Psoas muscle (tissue), 8 donors: ENCODE results near the gene GOLGB1. TPM values are rescaled to one million over a fixed set of nuclear protein-coding genes. Genes with fewer than 3 reads are reported as not detected.

ENCODE experiments used
- ATAC-seq, 4 donors: fragments of 200-7000 bp; cut with Tn5 transposase; one replicate each; pipeline ENCODE4 v1.9.1; 2020; ENCODE audit warnings: moderate library complexity in 3 of 4, mild to moderate bottlenecking in 2 of 4
- DNase-seq, 2 donors: peaks; one replicate each; pipeline ENCODE4 v3.0.0-alpha.2; 2020
- H3K27ac ChIP-seq: fragments of 200-600 bp; one replicate; pipeline ENCODE4 v1.8.0; 2022
- H3K27me3 ChIP-seq, 3 donors: fragments of 200-600 bp in 1 of 3; one replicate each; pipeline versions ENCODE4 v1.6.1 to v1.8.0; 2013 to 2022; ENCODE audit warnings: low read length in 2 of 3, mild to moderate bottlenecking in 2 of 3, moderate library complexity in 1 of 3; ENCODE audit not compliant: insufficient read depth in 3 of 3
- H3K36me3 ChIP-seq, 2 donors: fragments of 200-600 bp in 1 of 2; one replicate each; pipeline versions ENCODE4 v1.6.1 to v1.8.0; 2013 to 2022; ENCODE audit warnings: low read depth in 1 of 2, mild to moderate bottlenecking in 1 of 2, moderate library complexity in 1 of 2; ENCODE audit not compliant: insufficient read depth in 1 of 2
- H3K4me1 ChIP-seq: fragments of 200-600 bp; one replicate; pipeline ENCODE4 v1.8.0; 2022
- H3K4me3 ChIP-seq: fragments of 200-600 bp; one replicate; pipeline ENCODE4 v1.8.0; 2022; ENCODE audit warnings: mild to moderate bottlenecking
- H3K9me3 ChIP-seq: fragments of 200-600 bp; one replicate; pipeline ENCODE4 v1.8.0; 2022
- WGBS, 3 donors: extraction: QIAGEN DNeasy Blood & Tissue Kit; methylation state at CpG; one replicate each; pipeline versions ENCODE4 v1.1.6 to v1.1.7; 2013; 5-methylcytosine and 5-hydroxymethylcytosine counted together
- intact Hi-C, 2 donors: fragments of 100-400 bp; cut with DNase I; formaldehyde crosslinking; loops; one replicate each; pipeline versions ENCODE4 v1.11.0 to v1.14.2; 2022
- polyA plus RNA-seq, 3 donors: library from polyadenylated mRNA; stranded (reverse); fragments of 200-250 nt; gene quantifications; one replicate each; pipeline ENCODE4 v1.2.3, GENCODE V29; 2013
- total RNA-seq, 4 donors: library from RNA; stranded (reverse); fragmentation: NEBNext Ultra II Directional in 2 of 4; extraction: Animal tissue kit (Norgen Biotek cat#: 25700) in 2 of 4; gene quantifications; one replicate each; pipeline versions ENCODE4 v1.2.1 to v1.2.4, GENCODE V29; 2021 to 2023
- TF ChIP-seq, protein P1 (sequence below): fragments of 200-600 bp; IDR thresholded peaks from one replicate; pipeline ENCODE4 v1.8.0; 2022; ENCODE audit warnings: antibody characterized with exemption
- donor health status: healthy with polysubstance abuse.
- donor health status: DM: no; HTN: no; CAD: no; lungs with moderate emphysema.
- donor health status: Bipolar disorder and iron deficiency.
- donor health status: healthy.
- donor health status: DM: yes; HTN: yes; CAD: no.
- donor health status: DM: no; HTN: no; CAD: no.
- donor health status: DM: no; HTN: no; CAD: no.
- donor health status: DM: yes; HTN: yes; CAD: no.

GOLGB1 gene
- total and polyA plus RNA-seq, 7 donors = 7.5 to 30.7 (median 20.6) TPM

DNA sequence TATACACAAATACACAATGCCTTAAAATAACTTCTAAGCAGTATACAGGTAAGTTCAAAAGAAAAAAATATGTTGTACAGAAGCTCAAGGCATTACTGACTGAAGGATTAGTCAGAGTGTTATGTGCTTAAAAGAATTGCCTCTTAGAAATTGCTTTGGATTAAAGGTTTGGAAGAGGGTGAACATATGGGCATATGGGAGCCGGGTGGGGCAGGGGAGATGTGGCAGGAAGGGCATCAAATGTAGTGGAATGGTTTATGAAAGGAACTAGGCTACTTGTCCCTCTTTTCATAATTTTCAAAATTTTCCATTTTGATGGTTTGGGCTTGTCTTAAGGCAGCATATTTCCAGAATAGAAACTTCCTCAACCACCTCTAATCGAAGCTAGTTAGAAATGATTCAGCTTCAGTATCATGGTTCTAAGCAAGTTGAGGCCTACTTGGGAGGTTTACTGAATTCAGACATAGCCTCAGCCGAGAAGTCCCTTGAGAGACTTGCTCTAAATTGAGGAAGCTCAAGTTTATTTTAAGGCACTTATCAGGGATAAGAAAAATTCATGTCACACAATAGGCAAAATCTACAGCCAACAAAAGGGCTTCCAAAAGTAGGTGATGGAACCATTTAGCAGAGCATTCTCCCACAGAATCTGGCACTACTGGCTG, 10.1 kb upstream of the GOLGB1 start:
- intact Hi-C loops = no loop called here
- ATAC-seq = no peak
- no peaks in the 10 kb centered on the region for H3K9me3 ChIP-seq
- H3K27me3 ChIP-seq = no peaks in the 10 kb centered on the region
- TF ChIP-seq, protein P1, sequence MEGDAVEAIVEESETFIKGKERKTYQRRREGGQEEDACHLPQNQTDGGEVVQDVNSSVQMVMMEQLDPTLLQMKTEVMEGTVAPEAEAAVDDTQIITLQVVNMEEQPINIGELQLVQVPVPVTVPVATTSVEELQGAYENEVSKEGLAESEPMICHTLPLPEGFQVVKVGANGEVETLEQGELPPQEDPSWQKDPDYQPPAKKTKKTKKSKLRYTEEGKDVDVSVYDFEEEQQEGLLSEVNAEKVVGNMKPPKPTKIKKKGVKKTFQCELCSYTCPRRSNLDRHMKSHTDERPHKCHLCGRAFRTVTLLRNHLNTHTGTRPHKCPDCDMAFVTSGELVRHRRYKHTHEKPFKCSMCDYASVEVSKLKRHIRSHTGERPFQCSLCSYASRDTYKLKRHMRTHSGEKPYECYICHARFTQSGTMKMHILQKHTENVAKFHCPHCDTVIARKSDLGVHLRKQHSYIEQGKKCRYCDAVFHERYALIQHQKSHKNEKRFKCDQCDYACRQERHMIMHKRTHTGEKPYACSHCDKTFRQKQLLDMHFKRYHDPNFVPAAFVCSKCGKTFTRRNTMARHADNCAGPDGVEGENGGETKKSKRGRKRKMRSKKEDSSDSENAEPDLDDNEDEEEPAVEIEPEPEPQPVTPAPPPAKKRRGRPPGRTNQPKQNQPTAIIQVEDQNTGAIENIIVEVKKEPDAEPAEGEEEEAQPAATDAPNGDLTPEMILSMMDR = no peak
- no peak overlapping the region for H3K27ac ChIP-seq
- H3K36me3 ChIP-seq = no peaks in the 10 kb centered on the region
- H3K4me3 ChIP-seq = no peak overlapping the region
- DNase-seq = no peak
- 77 to 89% (median 78%) methylated on average over 3 of the region's 3 CpGs for WGBS, 3 donors
- no peaks in the 10 kb centered on the region for H3K4me1 ChIP-seq

DNA sequence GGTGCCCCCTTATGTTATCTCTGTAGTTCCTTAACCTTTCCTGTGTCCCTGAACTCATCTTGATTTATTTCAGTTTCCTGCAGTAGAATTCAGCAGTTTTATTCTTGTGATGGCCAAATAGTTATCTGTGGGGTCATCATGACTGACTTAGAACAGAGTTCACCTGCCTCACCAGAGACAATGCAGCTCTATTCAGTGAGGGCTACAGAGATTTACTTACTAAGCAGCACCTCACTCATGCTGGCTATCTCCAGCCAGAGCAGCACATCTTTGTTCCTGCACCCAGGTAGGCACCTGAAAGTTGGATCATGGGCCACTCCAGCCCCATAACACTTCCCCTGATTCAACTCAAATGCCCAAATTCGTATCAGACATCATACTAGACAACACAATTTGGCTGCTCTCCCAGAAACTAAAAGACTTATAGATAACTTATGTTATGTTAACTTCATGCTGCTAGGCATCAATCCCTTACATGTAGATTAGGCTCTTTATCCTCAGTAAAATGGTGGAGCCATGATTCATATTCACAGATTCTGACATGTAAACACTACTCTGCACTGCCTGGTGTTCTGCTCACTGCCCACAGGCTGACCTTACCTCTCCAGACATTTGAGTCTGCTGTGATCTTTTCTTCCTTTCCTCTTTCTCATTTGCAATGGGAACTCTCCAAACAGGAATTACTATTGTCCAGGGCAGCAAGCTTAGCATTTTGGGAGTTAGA, 9.3 kb upstream of the GOLGB1 start:
- Histone ChIP-seq H3K9me3 (no peaks in the 10 kb centered on the region), H3K36me3 (no peaks in the 10 kb centered on the region), H3K27ac (no peak overlapping the region), H3K4me1 (no peaks in the 10 kb centered on the region), H3K27me3 (no peaks in the 10 kb centered on the region), H3K4me3 (no peak overlapping the region)
- no peak for ATAC-seq
- TF ChIP-seq, protein P1 = no peak
- no peak for DNase-seq
- intact Hi-C loops = no loop called here
- WGBS, 3 donors = 52 to 66% (median 56%) methylated on average over 1 of the region's 1 CpG

DNA sequence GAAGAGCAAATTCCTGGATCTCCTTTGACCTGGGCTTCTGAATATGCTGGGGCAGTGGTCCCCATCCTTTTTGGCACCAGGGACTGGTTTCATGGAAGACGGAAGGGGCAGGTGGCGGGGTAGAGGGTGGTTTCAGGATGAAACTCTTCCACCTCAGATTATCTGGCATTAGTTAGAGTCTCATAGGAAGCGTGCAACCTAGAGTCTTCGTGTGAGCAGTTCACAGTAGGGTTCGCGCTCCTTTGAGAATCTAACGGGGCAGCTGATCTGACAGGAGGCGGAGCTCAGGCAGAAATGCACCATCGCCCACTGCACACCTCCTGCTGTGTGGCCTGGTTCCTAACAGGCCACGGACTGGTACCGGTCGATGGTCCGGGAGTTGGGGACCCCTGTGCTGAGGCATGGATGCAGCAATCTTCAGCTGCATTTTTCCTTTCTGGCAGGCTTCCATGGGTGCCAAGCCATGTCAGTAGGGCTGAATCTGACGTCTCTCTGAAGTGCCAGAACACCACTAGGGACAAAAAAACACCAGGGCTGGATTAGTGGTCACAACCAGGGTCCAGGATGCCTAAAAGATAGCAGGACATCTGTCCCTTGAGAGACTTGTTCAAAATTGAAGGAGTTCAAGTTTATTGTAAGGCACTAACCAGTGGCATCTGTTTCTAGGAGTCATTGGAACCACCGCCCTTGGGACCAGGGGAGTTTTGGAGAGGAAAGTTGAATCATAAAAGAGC, 8.4 kb upstream of the GOLGB1 start:
- 59 to 70% (median 61%) methylated on average over 15 of the region's 15 CpGs for WGBS, 3 donors
- intact Hi-C loops = no loop called here
- Histone ChIP-seq H3K27me3 (no peaks in the 10 kb centered on the region), H3K27ac (no peak overlapping the region), H3K4me3 (no peak overlapping the region), H3K9me3 (no peaks in the 10 kb centered on the region), H3K36me3 (no peaks in the 10 kb centered on the region), H3K4me1 (no peaks in the 10 kb centered on the region)
- ATAC-seq (no peak), DNase-seq (no peak)
- TF ChIP-seq, protein P1 = no peak

DNA sequence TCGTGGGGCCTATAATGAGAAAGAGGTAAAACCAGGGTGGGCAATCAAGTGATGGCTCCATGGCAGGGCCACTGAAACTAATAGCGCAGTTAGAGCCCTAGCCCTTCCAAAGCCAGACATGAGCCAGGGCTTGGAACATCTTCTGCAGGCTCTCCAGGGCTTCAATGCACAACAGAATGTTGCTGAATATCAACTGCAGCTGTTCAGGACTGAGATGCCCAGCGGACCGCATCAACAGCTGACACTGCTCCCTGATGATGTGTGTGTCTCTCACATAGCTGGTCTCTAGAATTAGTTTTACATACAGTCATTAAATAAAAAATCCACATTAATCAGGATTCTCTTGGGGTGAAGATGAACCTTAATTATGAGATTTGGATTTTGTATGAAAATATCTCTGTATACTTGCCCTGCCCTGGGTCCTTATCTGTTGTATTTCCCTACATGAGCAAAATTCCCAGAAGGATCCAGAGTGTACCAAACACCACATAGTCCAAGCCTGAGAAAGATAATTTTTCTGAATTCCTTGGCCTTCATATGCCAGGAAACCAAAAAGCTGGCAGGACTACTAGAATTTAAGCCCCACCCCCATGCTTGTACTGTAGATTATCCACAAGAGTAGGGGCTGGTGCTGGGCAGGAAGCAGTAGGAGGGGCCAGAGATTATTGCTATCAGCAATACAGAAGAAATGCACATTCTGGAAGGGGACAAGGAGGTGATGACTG, 7.7 kb upstream of the GOLGB1 start:
- H3K27ac ChIP-seq = no peak overlapping the region
- no peaks in the 10 kb centered on the region for H3K9me3 ChIP-seq
- ATAC-seq (no peak), DNase-seq (no peak)
- WGBS, 3 donors = 33 to 38% (median 36%) methylated on average over 4 of the region's 4 CpGs
- H3K4me1 ChIP-seq = no peaks in the 10 kb centered on the region
- no peaks in the 10 kb centered on the region for H3K27me3 ChIP-seq
- H3K36me3 ChIP-seq = no peaks in the 10 kb centered on the region
- TF ChIP-seq, protein P1 = no peak
- intact Hi-C loops = no loop called here
- H3K4me3 ChIP-seq = no peak overlapping the region
